Measurements from ENCODE around the gene PCDHA1. TPM values are rescaled to one million over a fixed set of nuclear protein-coding genes. Genes with fewer than 3 reads are reported as not detected.

The PCDHA1 gene
- total and polyA plus RNA-seq, 2 experiments from 2014 or later: 0.81 to 1.6 TPM

DNA sequence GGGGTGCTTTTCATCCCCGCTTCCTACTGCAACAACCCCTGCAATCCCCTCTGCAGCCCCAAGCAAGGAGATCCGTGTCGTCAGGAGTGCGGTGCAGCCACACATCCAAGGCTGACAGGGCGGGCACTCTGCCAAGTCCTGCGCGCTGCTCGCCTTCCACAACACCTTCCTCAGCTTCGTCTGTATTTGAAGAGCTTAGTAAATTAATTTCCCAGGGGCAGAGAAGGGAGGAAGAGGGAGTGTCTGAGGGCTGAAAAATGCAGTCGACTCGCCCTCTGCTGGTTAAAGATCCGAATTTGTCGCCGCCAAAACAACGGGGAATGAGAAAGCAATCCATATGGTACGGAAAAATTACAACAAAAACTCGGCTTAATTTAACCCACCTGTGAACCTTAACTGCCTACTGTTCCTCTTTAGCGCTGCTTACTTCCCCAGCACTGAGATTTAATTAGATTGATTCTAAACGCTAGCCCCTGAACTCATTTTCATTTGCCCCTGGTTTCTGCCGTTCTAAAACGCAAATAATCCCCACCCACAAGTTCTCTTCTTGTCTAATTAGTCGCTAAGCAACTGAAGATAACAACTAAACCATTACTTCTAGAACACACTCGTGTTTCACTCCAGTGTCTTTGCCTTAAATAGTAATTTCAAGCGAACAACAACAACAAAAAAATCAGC, 254.3 kb downstream of the PCDHA1 start:
- H3K4me1 ChIP-seq (ENCODE audit: insufficient read depth): peaks cover 25% of the 10 kb centered on the region
- H3K27ac ChIP-seq (ENCODE audit: low read depth): peak overlapping the region; percentile 87
- Mint-ChIP-seq H3K4me3 (no peak overlapping the region), H3K4me1 (peaks cover 18% of the 10 kb centered on the region), H3K27me3 (ENCODE audit: insufficient read depth, low read depth, poor library complexity) (no peaks in the 10 kb centered on the region), H3K27ac (no peak overlapping the region), H3K9me3 (no peaks in the 10 kb centered on the region), H3K36me3 (ENCODE audit: low read depth) (no peaks in the 10 kb centered on the region)
- peak overlapping the region; percentile 63 for H3K4me3 ChIP-seq
- no peaks in the 10 kb centered on the region for H3F3A ChIP-seq (replicated peaks; ENCODE audit: low read depth)
- DNase-seq (ENCODE audit: low spot score): peak; percentile 92
- no peaks in the 10 kb centered on the region for H3K9me2 ChIP-seq (ENCODE audit: insufficient read depth)
- H3K4me2 ChIP-seq: peak overlapping the region; percentile 80
- TF ChIP-seq POLR2AphosphoS5 (IDR thresholded peaks at IDR 0.05; ENCODE audit: low read depth): peak; percentile 27
- TF ChIP-seq, protein P1, sequence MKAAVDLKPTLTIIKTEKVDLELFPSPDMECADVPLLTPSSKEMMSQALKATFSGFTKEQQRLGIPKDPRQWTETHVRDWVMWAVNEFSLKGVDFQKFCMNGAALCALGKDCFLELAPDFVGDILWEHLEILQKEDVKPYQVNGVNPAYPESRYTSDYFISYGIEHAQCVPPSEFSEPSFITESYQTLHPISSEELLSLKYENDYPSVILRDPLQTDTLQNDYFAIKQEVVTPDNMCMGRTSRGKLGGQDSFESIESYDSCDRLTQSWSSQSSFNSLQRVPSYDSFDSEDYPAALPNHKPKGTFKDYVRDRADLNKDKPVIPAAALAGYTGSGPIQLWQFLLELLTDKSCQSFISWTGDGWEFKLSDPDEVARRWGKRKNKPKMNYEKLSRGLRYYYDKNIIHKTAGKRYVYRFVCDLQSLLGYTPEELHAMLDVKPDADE (IDR thresholded peaks at IDR 0.05): no peak
- no peak for TF ChIP-seq NANOG (IDR thresholded peaks at IDR 0.05; ENCODE audit: borderline replicate concordance)
- no peak for TF ChIP-seq EZH2phosphoT487 (IDR thresholded peaks at IDR 0.05; ENCODE audit: unreplicated experiment)
- no peak for TF ChIP-seq EZH2 (IDR thresholded peaks at IDR 0.05; ENCODE audit: low read depth, unreplicated experiment)
- TF ChIP-seq, protein P2, sequence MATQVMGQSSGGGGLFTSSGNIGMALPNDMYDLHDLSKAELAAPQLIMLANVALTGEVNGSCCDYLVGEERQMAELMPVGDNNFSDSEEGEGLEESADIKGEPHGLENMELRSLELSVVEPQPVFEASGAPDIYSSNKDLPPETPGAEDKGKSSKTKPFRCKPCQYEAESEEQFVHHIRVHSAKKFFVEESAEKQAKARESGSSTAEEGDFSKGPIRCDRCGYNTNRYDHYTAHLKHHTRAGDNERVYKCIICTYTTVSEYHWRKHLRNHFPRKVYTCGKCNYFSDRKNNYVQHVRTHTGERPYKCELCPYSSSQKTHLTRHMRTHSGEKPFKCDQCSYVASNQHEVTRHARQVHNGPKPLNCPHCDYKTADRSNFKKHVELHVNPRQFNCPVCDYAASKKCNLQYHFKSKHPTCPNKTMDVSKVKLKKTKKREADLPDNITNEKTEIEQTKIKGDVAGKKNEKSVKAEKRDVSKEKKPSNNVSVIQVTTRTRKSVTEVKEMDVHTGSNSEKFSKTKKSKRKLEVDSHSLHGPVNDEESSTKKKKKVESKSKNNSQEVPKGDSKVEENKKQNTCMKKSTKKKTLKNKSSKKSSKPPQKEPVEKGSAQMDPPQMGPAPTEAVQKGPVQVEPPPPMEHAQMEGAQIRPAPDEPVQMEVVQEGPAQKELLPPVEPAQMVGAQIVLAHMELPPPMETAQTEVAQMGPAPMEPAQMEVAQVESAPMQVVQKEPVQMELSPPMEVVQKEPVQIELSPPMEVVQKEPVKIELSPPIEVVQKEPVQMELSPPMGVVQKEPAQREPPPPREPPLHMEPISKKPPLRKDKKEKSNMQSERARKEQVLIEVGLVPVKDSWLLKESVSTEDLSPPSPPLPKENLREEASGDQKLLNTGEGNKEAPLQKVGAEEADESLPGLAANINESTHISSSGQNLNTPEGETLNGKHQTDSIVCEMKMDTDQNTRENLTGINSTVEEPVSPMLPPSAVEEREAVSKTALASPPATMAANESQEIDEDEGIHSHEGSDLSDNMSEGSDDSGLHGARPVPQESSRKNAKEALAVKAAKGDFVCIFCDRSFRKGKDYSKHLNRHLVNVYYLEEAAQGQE (IDR thresholded peaks at IDR 0.05; ENCODE audit: unreplicated experiment): peak; percentile 16
- TF ChIP-seq, protein P3, sequence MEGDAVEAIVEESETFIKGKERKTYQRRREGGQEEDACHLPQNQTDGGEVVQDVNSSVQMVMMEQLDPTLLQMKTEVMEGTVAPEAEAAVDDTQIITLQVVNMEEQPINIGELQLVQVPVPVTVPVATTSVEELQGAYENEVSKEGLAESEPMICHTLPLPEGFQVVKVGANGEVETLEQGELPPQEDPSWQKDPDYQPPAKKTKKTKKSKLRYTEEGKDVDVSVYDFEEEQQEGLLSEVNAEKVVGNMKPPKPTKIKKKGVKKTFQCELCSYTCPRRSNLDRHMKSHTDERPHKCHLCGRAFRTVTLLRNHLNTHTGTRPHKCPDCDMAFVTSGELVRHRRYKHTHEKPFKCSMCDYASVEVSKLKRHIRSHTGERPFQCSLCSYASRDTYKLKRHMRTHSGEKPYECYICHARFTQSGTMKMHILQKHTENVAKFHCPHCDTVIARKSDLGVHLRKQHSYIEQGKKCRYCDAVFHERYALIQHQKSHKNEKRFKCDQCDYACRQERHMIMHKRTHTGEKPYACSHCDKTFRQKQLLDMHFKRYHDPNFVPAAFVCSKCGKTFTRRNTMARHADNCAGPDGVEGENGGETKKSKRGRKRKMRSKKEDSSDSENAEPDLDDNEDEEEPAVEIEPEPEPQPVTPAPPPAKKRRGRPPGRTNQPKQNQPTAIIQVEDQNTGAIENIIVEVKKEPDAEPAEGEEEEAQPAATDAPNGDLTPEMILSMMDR (conservative IDR thresholded peaks at IDR 0.05; ENCODE audit: low read depth in 2 of 2): peak; percentile 81 to 89
- H2AFZ ChIP-seq: peak overlapping the region; percentile 1; the same call in 1 of the 2 replicates
- ATAC-seq: peak; percentile 90
- H3K36me3 ChIP-seq (ENCODE audit: insufficient read depth): no peaks in the 10 kb centered on the region
- H3K79me2 ChIP-seq (replicated peaks; ENCODE audit: insufficient read depth): no peaks in the 10 kb centered on the region
- H4K20me1 ChIP-seq (replicated peaks; ENCODE audit: insufficient read depth): no peaks in the 10 kb centered on the region
- H3K27me3 ChIP-seq (ENCODE audit: insufficient read depth): no peaks in the 10 kb centered on the region
